ENCODE measurements around the gene RYR3.

RYR3 gene

GRCh38 chr15:33393546-33393945 is 82.8 kb downstream of the RYR3 start:
- no peak for DNase-seq

GRCh38 chr15:33395321-33395720 is 84.6 kb downstream of the RYR3 start:
- no peak for DNase-seq

GRCh38 chr15:33395846-33396245 is 85.1 kb downstream of the RYR3 start:
- DNase-seq: no peak

GRCh38 chr15:33396475-33396874 is 85.7 kb downstream of the RYR3 start:
- no peak for DNase-seq

- DNase-seq: no peak
These were observed 87.8 kb downstream of the RYR3 start for GRCh38 chr15:33398555-33398954.

GRCh38 chr15:33400941-33401340 is 90.2 kb downstream of the RYR3 start:
- DNase-seq: no peak

- DNase-seq: no peak
These were observed 91.8 kb downstream of the RYR3 start for GRCh38 chr15:33402600-33402999.

GRCh38 chr15:33405096-33405495 is 94.3 kb downstream of the RYR3 start:
- DNase-seq: no peak

- DNase-seq: no peak
These were observed 101.1 kb downstream of the RYR3 start for GRCh38 chr15:33411596-33412540.

- DNase-seq: no peak
These were observed 108.9 kb downstream of the RYR3 start for GRCh38 chr15:33419701-33420100.

- DNase-seq: no peak
These were observed 113.3 kb downstream of the RYR3 start for GRCh38 chr15:33424025-33424424.

- no peak for DNase-seq
These were observed 114.4 kb downstream of the RYR3 start for GRCh38 chr15:33425142-33425541.

- DNase-seq: no peak
These were observed 119.8 kb downstream of the RYR3 start for GRCh38 chr15:33430577-33430976.

- no peak for DNase-seq
These were observed 123.1 kb downstream of the RYR3 start for GRCh38 chr15:33433821-33434220.

GRCh38 chr15:33438396-33438795 is 127.6 kb downstream of the RYR3 start:
- no peak for DNase-seq

- DNase-seq: no peak
These were observed 130.1 kb downstream of the RYR3 start for GRCh38 chr15:33440900-33441299.

GRCh38 chr15:33442449-33442848 is 131.7 kb downstream of the RYR3 start:
- DNase-seq: no peak

GRCh38 chr15:33443708-33444107 is 132.9 kb downstream of the RYR3 start:
- no peak for DNase-seq

- DNase-seq: no peak
These were observed 135.2 kb downstream of the RYR3 start for GRCh38 chr15:33445984-33446383.

GRCh38 chr15:33448151-33448550 is 137.4 kb downstream of the RYR3 start:
- no peak for DNase-seq

- DNase-seq: no peak
These were observed 138.3 kb downstream of the RYR3 start for GRCh38 chr15:33448961-33449606.

- DNase-seq: no peak
These were observed 139.0 kb downstream of the RYR3 start for GRCh38 chr15:33449810-33450209.

GRCh38 chr15:33451385-33451784 is 140.6 kb downstream of the RYR3 start:
- DNase-seq: no peak

GRCh38 chr15:33453761-33454160 is 143.0 kb downstream of the RYR3 start:
- DNase-seq: no peak
